Measurements from ENCODE around the gene BEST4. TPM values are rescaled to one million over a fixed set of nuclear protein-coding genes. Genes with fewer than 3 reads are reported as not detected.
"Not testable (repeated sequence)": the region's sequence is repeated elsewhere in the genome, so short reads cannot be mapped to it uniquely, and the experiment has no call there.

BEST4 gene
- polyA plus RNA-seq, 10 donors, result 0.09 to 0.56 (median 0.34) TPM

GRCh38 chr1:44819608-44820327 lies 31.8 kb upstream of the BEST4 start:
- DNase-seq, result peak; percentile 82 to 95 (median 94)

- peak in 1 of 3 donors; percentile 76 for DNase-seq
These were observed 31.2 kb upstream of the BEST4 start for GRCh38 chr1:44819196-44819607.

- DNase-seq, result peak in 1 of 3 donors; percentile 7
These were observed 30.0 kb upstream of the BEST4 start for GRCh38 chr1:44817771-44818495.

DNA sequence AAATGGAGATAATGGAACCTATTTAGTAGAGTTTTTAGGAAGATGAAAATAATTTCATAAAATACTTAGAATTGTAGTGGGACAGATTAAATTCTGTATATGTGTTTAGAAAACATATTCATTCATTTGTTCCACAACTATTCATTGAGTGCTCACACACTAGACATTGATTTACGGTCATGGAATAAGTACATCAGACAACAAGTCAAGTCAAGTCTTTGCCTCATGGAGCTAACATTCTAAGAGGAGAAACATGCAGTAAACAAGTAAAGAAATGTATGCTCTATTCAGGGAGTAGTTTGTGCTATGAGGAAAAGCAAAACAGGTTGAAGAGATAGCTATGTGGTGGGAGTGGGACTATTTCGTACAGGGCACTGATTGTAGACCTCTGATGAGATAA lies 29.3 kb upstream of the BEST4 start:
- DNase-seq, result no peak

DNA sequence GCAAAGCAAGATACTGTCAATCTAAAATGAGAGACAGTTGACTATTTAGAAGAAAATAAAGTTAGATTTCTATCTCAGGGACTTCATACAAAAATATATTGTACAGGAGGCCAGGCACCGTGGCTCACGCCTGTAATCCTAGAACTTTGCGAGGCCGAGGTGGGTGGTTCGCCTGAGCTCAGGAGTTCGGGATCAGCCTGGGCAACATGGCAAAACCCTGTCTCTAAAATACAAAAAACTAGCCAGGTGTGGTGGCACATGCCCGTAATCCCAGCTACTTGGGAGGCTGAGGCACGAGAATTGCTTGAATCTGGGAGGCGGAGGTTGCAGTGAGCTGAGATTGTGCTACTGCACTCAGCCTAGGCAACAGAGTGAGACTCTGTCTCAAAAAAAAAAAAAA lies 28.0 kb upstream of the BEST4 start:
- not testable (repeated sequence) for DNase-seq

- DNase-seq, result peak in 1 of 3 donors; percentile 74
These were observed 25.0 kb upstream of the BEST4 start for GRCh38 chr1:44812822-44813543.

GRCh38 chr1:44811234-44811633 lies 23.3 kb upstream of the BEST4 start:
- DNase-seq, result no peak

DNA sequence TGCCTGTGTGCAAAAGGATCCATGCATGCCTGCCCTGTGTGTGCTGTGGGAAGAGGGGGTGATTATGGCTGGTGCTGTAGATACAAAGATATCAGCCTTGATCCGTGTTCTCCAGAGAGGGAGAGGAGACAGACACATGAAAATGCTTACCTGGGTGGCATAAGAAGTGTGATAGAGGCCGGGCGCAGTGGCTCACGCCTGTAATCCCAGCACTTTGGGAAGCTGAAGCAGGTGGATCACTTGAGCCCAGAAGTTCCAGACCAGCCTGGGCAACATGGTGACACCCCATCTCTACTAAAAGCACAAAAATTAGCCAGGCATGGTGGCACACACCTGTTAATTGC lies 22.8 kb upstream of the BEST4 start:
- DNase-seq, result not testable (repeated sequence)

GRCh38 chr1:44810101-44810761 lies 22.3 kb upstream of the BEST4 start:
- DNase-seq, result peak in 1 of 3 donors; percentile 31

DNA sequence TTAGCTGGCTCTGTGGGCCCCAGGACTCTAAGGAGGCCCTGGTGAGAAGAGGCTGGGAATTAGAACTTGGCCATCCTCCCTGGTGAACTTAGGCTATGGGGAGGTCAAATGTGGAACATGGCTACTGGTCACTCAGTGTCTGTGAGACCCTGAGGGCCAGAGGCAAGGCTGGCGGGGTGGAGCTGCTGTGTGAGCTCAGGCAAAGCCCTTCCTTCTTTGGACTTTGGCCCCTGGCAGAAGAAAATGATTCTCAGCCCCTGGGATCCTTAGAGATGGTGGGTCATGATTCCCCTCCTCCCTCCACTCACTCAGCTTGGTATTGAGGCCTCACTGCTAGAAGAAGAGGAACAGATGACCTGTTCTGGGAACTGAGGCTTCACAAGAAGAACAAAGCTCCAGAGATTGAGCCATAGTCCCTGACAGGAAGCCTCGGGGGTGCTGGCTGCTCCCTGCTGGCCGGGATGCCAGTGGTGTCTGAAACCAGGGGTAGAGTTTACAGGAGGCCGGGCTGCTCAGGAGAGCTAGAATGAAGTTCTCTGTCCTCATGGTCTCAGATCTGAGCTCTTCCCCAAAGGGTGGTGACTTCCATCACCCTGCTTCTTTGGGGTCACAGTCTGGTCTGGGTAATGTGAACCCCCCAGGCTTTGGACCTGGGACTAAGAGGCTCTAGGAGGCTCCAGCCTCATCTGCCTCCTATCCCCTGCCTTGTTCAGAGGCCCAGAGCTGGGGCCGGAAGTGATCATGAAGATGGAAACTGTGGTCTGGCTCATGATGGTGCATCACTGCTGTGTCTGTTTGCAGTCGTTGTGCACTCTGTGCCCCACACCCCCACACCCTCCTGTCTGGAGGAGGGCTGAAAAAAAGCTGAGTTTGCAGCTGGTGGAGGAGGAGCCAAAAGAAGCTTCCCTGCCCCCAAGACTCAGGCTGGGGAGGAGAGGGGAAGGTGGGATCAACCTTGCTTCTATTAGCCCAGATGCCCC lies 21.3 kb upstream of the BEST4 start:
- peak in 2 of 3 donors; percentile 64 to 87 for DNase-seq

GRCh38 chr1:44808063-44808937 lies 20.3 kb upstream of the BEST4 start, which contains the start of gene BTBD19:
Gene BTBD19, plus strand, starts transcription at chr1:44808523. Its CDS starts 298 bp downstream, at chr1:44808821.
- peak; percentile 86 to 97 (median 91) for DNase-seq

DNA sequence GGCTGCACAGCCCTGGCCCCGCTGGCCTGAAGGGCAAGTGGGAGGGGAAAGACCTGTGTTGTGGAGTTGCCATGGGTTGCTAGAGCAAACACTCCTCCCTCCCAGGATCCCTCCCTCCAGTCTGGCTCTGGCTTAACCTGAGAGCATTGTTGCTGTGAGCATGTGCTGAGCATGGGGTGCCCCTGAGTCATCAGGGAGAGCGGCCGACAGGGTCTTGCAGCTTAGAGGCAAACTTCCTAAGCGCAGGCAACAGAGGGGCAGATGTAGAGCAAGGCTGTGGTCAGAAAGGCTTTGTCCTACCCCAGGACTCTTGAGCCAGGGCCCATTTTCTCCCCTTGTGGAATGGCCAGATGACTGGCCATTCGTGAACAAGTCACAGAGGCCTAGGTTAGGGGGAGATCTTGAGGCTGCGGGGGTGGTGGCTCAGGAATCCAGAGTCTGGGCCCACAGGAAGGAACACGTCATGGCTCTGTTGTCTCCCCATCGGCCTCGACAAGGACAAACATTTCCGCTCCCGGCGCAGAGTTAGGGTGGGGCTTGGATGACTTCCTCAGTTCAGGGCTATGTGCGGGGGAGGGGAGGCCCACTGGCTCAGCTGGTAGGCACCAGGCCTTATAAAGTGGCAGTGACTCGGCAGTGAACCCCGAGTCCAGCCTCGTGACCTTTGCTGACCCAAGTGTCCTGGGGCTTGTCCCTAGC lies 19.5 kb upstream of the BEST4 start:
- DNase-seq, result peak; percentile 95 to 98 (median 97)

DNA sequence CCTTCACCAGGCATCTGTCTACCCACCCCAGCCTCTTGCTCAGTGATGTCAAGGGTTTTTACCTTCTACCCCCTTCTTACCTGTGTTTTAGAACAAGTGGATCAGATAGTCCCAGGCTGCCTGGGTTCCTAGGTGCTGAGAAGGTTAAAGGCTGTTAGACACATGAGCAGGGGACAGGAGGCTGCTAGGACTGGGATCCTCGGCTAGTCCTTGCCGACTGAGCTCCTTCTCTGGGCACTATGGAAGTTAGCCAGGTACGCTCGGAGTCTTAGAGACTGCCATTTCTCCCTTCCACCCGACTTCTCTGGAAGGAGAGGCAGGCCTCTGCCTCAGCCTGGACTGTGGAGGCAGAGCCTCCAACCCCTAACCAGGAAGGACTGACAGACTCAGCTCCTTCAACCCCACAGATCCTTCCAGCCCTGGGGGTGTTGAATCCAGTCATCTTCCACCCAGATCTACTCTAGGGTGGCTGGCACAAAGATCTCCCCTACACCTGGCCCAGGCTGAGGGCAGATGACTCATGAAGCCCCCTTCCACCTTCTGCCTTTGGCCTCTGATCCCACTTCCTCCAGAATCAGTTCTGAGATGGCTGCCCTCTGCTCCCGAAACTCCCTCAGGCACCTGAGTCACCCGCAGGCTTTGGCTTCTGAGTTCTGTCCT lies 18.9 kb upstream of the BEST4 start, which contains the start of gene DYNLT4:
Gene DYNLT4 (minus strand): TSS at position 648 of the 660 bp plus-strand sequence. CDS start 683 bp downstream, outside the sequence.
- DNase-seq, result no peak

- DNase-seq, result peak in 1 of 3 donors; percentile 8
These were observed 18.2 kb upstream of the BEST4 start for GRCh38 chr1:44806025-44806703.

DNA sequence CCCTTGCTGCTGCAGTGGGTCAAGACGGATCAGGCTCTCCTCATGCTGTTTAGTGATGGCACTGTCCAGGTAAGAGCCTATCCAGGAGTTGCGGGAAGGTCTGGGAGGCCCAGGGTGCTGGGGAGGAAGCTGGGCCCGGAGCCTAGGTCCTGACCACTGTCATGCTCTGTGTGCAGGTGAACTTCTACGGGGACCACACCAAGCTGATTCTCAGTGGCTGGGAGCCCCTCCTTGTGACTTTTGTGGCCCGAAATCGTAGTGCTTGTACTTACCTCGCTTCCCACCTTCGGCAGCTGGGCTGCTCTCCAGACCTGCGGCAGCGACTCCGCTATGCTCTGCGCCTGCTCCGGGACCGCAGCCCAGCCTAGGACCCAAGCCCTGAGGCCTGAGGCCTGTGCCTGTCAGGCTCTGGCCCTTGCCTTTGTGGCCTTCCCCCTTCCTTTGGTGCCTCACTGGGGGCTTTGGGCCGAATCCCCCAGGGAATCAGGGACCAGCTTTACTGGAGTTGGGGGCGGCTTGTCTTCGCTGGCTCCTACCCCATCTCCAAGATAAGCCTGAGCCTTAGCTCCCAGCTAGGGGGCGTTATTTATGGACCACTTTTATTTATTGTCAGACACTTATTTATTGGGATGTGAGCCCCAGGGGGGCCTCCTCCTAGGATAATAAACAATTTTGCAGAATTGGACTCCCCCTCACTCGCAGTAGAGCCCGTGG lies 17.5 kb upstream of the BEST4 start:
- peak in 1 of 3 donors; percentile 20 for DNase-seq

GRCh38 chr1:44803312-44804095 lies 15.5 kb upstream of the BEST4 start:
- DNase-seq, result no peak

Measured in muscle of back (tissue), 11 donors.